H9 (cell line): ENCODE measurements around the gene TMEM176B. TPM values are rescaled to one million over a fixed set of nuclear protein-coding genes. Genes with fewer than 3 reads are reported as not detected.

Experiments used
- DNase-seq: peaks from one replicate; pipeline ENCODE4 v3.0.0-alpha.2; 2017
- H2AFZ ChIP-seq: one replicate; pipeline ENCODE4 v1.6.1; 2013; ENCODE audit warnings: mild to moderate bottlenecking, low read length, control low read depth, moderate library complexity
- H2AK5ac ChIP-seq: 2 replicates; pipeline ENCODE4 v1.6.1; 2013; ENCODE audit warnings: low read length, control low read depth, mixed read lengths; ENCODE audit not compliant: insufficient read length
- H2BK120ac ChIP-seq: one replicate; pipeline ENCODE4 v1.6.1; 2013; ENCODE audit warnings: low read depth, mild to moderate bottlenecking, low read length, control low read depth, inconsistent platforms; ENCODE audit not compliant: poor library complexity, severe bottlenecking
- H2BK12ac ChIP-seq: 2 replicates; pipeline ENCODE4 v1.6.1; 2013; ENCODE audit warnings: low read length, control low read depth, mixed read lengths, low read depth; ENCODE audit not compliant: insufficient read length
- H2BK15ac ChIP-seq: 2 replicates; pipeline ENCODE4 v1.6.1; 2013; ENCODE audit warnings: low read depth, low read length, control low read depth
- H2BK20ac ChIP-seq: one replicate; pipeline ENCODE4 v1.6.1; 2013; ENCODE audit warnings: low read depth, mild to moderate bottlenecking, low read length, control low read depth, inconsistent platforms; ENCODE audit not compliant: poor library complexity, severe bottlenecking
- H2BK5ac ChIP-seq: 2 replicates; pipeline ENCODE4 v1.6.1; 2013; ENCODE audit warnings: low read length, control low read depth, mixed read lengths; ENCODE audit not compliant: insufficient read length
- H3K14ac ChIP-seq: 2 replicates; pipeline ENCODE4 v1.6.1; 2013; ENCODE audit warnings: low read length, control low read depth; ENCODE audit not compliant: insufficient read depth
- H3K18ac ChIP-seq: 2 replicates; pipeline ENCODE4 v1.6.1; 2013; ENCODE audit warnings: low read depth, mild to moderate bottlenecking, mixed read lengths, low read length, control low read depth; ENCODE audit not compliant: insufficient read length
- H3K23ac ChIP-seq: 2 replicates; pipeline ENCODE4 v1.6.1; 2013; ENCODE audit warnings: low read length, control low read depth, mixed read lengths, low read depth; ENCODE audit not compliant: insufficient read length
- H3K23me2 ChIP-seq: 2 replicates; pipeline ENCODE4 v1.6.1; 2013; ENCODE audit warnings: low read depth, mild to moderate bottlenecking, mixed read lengths, low read length, control low read depth; ENCODE audit not compliant: insufficient read length, poor library complexity, severe bottlenecking
- H3K27ac ChIP-seq: 2 replicates; pipeline ENCODE4 v1.5.1; 2013; ENCODE audit warnings: low read length, control low read depth, mixed read lengths, low read depth; ENCODE audit not compliant: insufficient read length
- H3K27me3 ChIP-seq: 2 replicates; pipeline ENCODE4 v1.6.1; 2013; ENCODE audit warnings: low read length, control low read depth, inconsistent platforms; ENCODE audit not compliant: insufficient read depth
- H3K4ac ChIP-seq: 2 replicates; pipeline ENCODE4 v1.6.1; 2013; ENCODE audit warnings: low read depth, mild to moderate bottlenecking, control low read depth, inconsistent platforms, low read length, moderate library complexity
- H3K4me1 ChIP-seq: 2 replicates; pipeline ENCODE4 v1.6.1; 2013; ENCODE audit warnings: low read length, control low read depth, inconsistent platforms; ENCODE audit not compliant: insufficient read depth
- H3K4me2 ChIP-seq: 2 replicates; pipeline ENCODE4 v1.6.1; 2013; ENCODE audit warnings: low read length, control low read depth, mixed read lengths; ENCODE audit not compliant: insufficient read length, insufficient read depth
- H3K56ac ChIP-seq: 2 replicates; pipeline ENCODE4 v1.6.1; 2013; ENCODE audit warnings: low read depth, mild to moderate bottlenecking, mixed read lengths, low read length, control low read depth; ENCODE audit not compliant: insufficient read length
- H3K79me1 ChIP-seq: 2 replicates; pipeline ENCODE4 v1.6.1; 2013; ENCODE audit warnings: low read depth, mild to moderate bottlenecking, moderate library complexity, low read length, control low read depth, inconsistent platforms; ENCODE audit not compliant: insufficient read depth, poor library complexity, severe bottlenecking
- H3K79me2 ChIP-seq: 2 replicates; pipeline ENCODE4 v1.6.1; 2013; ENCODE audit warnings: low read length, control low read depth, inconsistent platforms; ENCODE audit not compliant: insufficient read depth
- H3K9ac ChIP-seq: 2 replicates; pipeline ENCODE4 v1.6.1; 2013; ENCODE audit warnings: low read length, control low read depth, mixed read lengths; ENCODE audit not compliant: insufficient read length; ENCODE audit errors: extremely low read depth
- H3K9me3 ChIP-seq: one replicate; pipeline ENCODE4 v1.6.1; 2013; ENCODE audit warnings: low read depth, low read length, inconsistent platforms; ENCODE audit not compliant: control insufficient read depth
- H3T11ph ChIP-seq: one replicate; pipeline ENCODE4 v1.6.1; 2013; ENCODE audit warnings: mild to moderate bottlenecking, low read length, control low read depth, inconsistent platforms
- H4K20me1 ChIP-seq: one replicate; pipeline ENCODE4 v1.6.1; 2013; ENCODE audit not compliant: control insufficient read depth, insufficient read length, insufficient read depth
- H4K5ac ChIP-seq: 2 replicates; pipeline ENCODE4 v1.6.1; 2013; ENCODE audit warnings: low read depth, mild to moderate bottlenecking, mixed read lengths, low read length, control low read depth; ENCODE audit not compliant: insufficient read length
- H4K8ac ChIP-seq: replicated peaks from 2 replicates; pipeline ENCODE4 v1.6.1; 2013; ENCODE audit warnings: low read length, control low read depth, mixed read lengths, low read depth; ENCODE audit not compliant: insufficient read length
- H4K91ac ChIP-seq: 2 replicates; pipeline ENCODE4 v1.6.1; 2013; ENCODE audit warnings: low read depth, mild to moderate bottlenecking, moderate library complexity, mixed read lengths, low read length, control low read depth; ENCODE audit not compliant: insufficient read length
- H3K27ac Mint-ChIP-seq, 3 experiments: 2 replicates in 2 of 3; 3 replicates in 1 of 3; pipeline ENCODE4 v1.8.0; 2020 to 2021; ENCODE audit warnings: mixed read lengths in 3 of 3, mild to moderate bottlenecking in 1 of 3, moderate library complexity in 1 of 3
- H3K27me3 Mint-ChIP-seq: 2 replicates; pipeline ENCODE4 v1.8.0; 2021; ENCODE audit warnings: low read depth, mild to moderate bottlenecking, moderate library complexity, mixed read lengths
- H3K36me3 Mint-ChIP-seq, 3 experiments: 2 replicates in 2 of 3; 3 replicates in 1 of 3; pipeline ENCODE4 v1.8.0; 2020 to 2021; ENCODE audit warnings: low read depth in 3 of 3, mixed read lengths in 3 of 3; ENCODE audit not compliant: insufficient read depth in 1 of 3
- H3K4me1 Mint-ChIP-seq, 2 experiments: 2 replicates each; pipeline ENCODE4 v1.8.0; 2020; ENCODE audit warnings: mixed read lengths in 2 of 2
- H3K4me3 Mint-ChIP-seq, 2 experiments: 2 replicates in 1 of 2; 3 replicates in 1 of 2; pipeline ENCODE4 v1.8.0; 2020 to 2021; ENCODE audit warnings: mild to moderate bottlenecking in 2 of 2, mixed read lengths in 2 of 2, moderate library complexity in 1 of 2
- H3K9me3 Mint-ChIP-seq, 2 experiments: 2 replicates in 1 of 2; 3 replicates in 1 of 2; pipeline ENCODE4 v1.8.0; 2020; ENCODE audit warnings: mild to moderate bottlenecking in 2 of 2, mixed read lengths in 2 of 2, moderate library complexity in 1 of 2
- WGBS: extraction: QIAGEN DNeasy Blood & Tissue Kit; methylation state at CpG from one replicate; pipeline ENCODE4 v1.1.7; 2013; ENCODE audit warnings: missing lambda C conversion rate, low lambda C conversion rate, mixed read lengths; ENCODE audit not compliant: insufficient read length; ENCODE audit errors: extremely low coverage; 5-methylcytosine and 5-hydroxymethylcytosine counted together
- total RNA-seq: library from RNA; stranded (reverse); gene quantifications from 2 replicates; pipeline ENCODE4 v1.2.1, GENCODE V29; 2021
- TF ChIP-seq, protein P1 (sequence below): fragments of 200-600 bp; sonication (generic); conservative IDR thresholded peaks from 3 replicates; pipeline ENCODE4 v1.8.0; 2021; ENCODE audit warnings: antibody characterized with exemption, mild to moderate bottlenecking

The TMEM176B gene
- total RNA-seq, 1 experiment from 2014 or later: 0.85 TPM

DNA sequence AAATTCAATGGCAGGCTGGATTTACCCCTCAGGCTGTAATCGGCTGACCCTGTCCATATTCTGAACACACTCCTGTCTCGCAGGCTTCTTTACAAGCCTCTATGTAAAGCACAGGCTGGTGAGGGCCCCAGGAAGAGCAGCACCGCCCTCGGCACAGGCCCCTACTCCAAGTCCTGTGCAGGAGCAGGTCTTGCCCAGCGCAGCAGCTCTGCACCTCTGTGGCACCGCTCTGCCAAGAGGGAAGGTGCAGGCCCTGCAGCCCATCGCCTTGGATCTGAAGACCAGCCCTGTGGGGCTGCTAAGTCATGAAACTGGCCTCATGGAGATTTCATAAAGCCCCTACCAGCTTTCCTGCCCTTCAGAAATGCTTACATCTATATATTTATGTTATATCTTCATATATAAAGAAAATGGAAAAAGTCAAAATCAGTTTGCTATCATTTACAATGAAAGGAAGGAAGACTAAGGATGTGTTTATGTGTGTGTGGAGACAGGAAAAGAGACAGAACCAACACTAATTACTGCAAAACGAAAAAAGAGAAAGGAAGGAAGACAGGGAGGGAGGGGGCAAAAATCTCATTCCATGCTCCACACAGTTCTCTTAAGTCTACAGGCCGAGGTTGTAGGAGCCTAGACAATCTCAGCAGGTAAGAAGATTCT is 9.6 kb downstream of the TMEM176B start:
- no peaks in the 10 kb centered on the region for H4K20me1 ChIP-seq
- H3T11ph ChIP-seq: no peak overlapping the region
- H3K14ac ChIP-seq: no peak overlapping the region
- no peak overlapping the region for H3K9ac ChIP-seq
- H4K91ac ChIP-seq: no peak overlapping the region
- no peaks in the 10 kb centered on the region for H3K79me2 ChIP-seq
- H3K4me2 ChIP-seq: no peak overlapping the region
- no peak overlapping the region for H4K8ac ChIP-seq
- TF ChIP-seq, protein P1, sequence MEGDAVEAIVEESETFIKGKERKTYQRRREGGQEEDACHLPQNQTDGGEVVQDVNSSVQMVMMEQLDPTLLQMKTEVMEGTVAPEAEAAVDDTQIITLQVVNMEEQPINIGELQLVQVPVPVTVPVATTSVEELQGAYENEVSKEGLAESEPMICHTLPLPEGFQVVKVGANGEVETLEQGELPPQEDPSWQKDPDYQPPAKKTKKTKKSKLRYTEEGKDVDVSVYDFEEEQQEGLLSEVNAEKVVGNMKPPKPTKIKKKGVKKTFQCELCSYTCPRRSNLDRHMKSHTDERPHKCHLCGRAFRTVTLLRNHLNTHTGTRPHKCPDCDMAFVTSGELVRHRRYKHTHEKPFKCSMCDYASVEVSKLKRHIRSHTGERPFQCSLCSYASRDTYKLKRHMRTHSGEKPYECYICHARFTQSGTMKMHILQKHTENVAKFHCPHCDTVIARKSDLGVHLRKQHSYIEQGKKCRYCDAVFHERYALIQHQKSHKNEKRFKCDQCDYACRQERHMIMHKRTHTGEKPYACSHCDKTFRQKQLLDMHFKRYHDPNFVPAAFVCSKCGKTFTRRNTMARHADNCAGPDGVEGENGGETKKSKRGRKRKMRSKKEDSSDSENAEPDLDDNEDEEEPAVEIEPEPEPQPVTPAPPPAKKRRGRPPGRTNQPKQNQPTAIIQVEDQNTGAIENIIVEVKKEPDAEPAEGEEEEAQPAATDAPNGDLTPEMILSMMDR: no peak
- H3K4me1 ChIP-seq: no peaks in the 10 kb centered on the region
- H2AK5ac ChIP-seq: no peak overlapping the region
- no peaks in the 10 kb centered on the region for H3K79me1 ChIP-seq
- no peaks in the 10 kb centered on the region for H3K36me3 Mint-ChIP-seq
- no peak overlapping the region for H2BK20ac ChIP-seq
- H3K4ac ChIP-seq: no peak overlapping the region
- peaks cover 35% of the 10 kb centered on the region for H3K27me3 Mint-ChIP-seq
- H3K9me3 Mint-ChIP-seq: no peaks in the 10 kb centered on the region
- no peak overlapping the region for H2BK12ac ChIP-seq
- no peak overlapping the region for H3K27ac ChIP-seq
- no CpG with 5 or more reads among the region's 9 CpGs for WGBS
- no peak overlapping the region for H2BK5ac ChIP-seq
- H3K18ac ChIP-seq: no peak overlapping the region
- H2BK120ac ChIP-seq: no peak overlapping the region
- H4K5ac ChIP-seq: no peak overlapping the region
- no peaks in the 10 kb centered on the region for H3K4me1 Mint-ChIP-seq
- no peak for DNase-seq
- no peak overlapping the region for H3K23ac ChIP-seq
- no peaks in the 10 kb centered on the region for H3K9me3 ChIP-seq
- H3K4me3 Mint-ChIP-seq: no peak overlapping the region
- H3K27ac Mint-ChIP-seq: no peak overlapping the region
- no peak overlapping the region for H2AFZ ChIP-seq
- H3K27me3 ChIP-seq: no peaks in the 10 kb centered on the region
- no peaks in the 10 kb centered on the region for H3K23me2 ChIP-seq
- no peak overlapping the region for H3K56ac ChIP-seq
- no peak overlapping the region for H2BK15ac ChIP-seq
